H9 (cell line): ENCODE data around the gene SRSF2. TPM values are rescaled to one million over a fixed set of nuclear protein-coding genes. Genes with fewer than 3 reads are reported as not detected.

ENCODE experiments used
- DNase-seq: peaks from one replicate; pipeline ENCODE4 v3.0.0-alpha.2; 2017
- H2AFZ ChIP-seq: one replicate; pipeline ENCODE4 v1.6.1; 2013; ENCODE audit warnings: mild to moderate bottlenecking, low read length, control low read depth, moderate library complexity
- H2AK5ac ChIP-seq: 2 replicates; pipeline ENCODE4 v1.6.1; 2013; ENCODE audit warnings: low read length, control low read depth, mixed read lengths; ENCODE audit not compliant: insufficient read length
- H2BK120ac ChIP-seq: one replicate; pipeline ENCODE4 v1.6.1; 2013; ENCODE audit warnings: low read depth, mild to moderate bottlenecking, low read length, control low read depth, inconsistent platforms; ENCODE audit not compliant: poor library complexity, severe bottlenecking
- H2BK12ac ChIP-seq: 2 replicates; pipeline ENCODE4 v1.6.1; 2013; ENCODE audit warnings: low read length, control low read depth, mixed read lengths, low read depth; ENCODE audit not compliant: insufficient read length
- H2BK15ac ChIP-seq: 2 replicates; pipeline ENCODE4 v1.6.1; 2013; ENCODE audit warnings: low read depth, low read length, control low read depth
- H2BK20ac ChIP-seq: one replicate; pipeline ENCODE4 v1.6.1; 2013; ENCODE audit warnings: low read depth, mild to moderate bottlenecking, low read length, control low read depth, inconsistent platforms; ENCODE audit not compliant: poor library complexity, severe bottlenecking
- H2BK5ac ChIP-seq: 2 replicates; pipeline ENCODE4 v1.6.1; 2013; ENCODE audit warnings: low read length, control low read depth, mixed read lengths; ENCODE audit not compliant: insufficient read length
- H3K14ac ChIP-seq: 2 replicates; pipeline ENCODE4 v1.6.1; 2013; ENCODE audit warnings: low read length, control low read depth; ENCODE audit not compliant: insufficient read depth
- H3K18ac ChIP-seq: 2 replicates; pipeline ENCODE4 v1.6.1; 2013; ENCODE audit warnings: low read depth, mild to moderate bottlenecking, mixed read lengths, low read length, control low read depth; ENCODE audit not compliant: insufficient read length
- H3K23ac ChIP-seq: 2 replicates; pipeline ENCODE4 v1.6.1; 2013; ENCODE audit warnings: low read length, control low read depth, mixed read lengths, low read depth; ENCODE audit not compliant: insufficient read length
- H3K23me2 ChIP-seq: 2 replicates; pipeline ENCODE4 v1.6.1; 2013; ENCODE audit warnings: low read depth, mild to moderate bottlenecking, mixed read lengths, low read length, control low read depth; ENCODE audit not compliant: insufficient read length, poor library complexity, severe bottlenecking
- H3K27ac ChIP-seq: 2 replicates; pipeline ENCODE4 v1.5.1; 2013; ENCODE audit warnings: low read length, control low read depth, mixed read lengths, low read depth; ENCODE audit not compliant: insufficient read length
- H3K27me3 ChIP-seq: 2 replicates; pipeline ENCODE4 v1.6.1; 2013; ENCODE audit warnings: low read length, control low read depth, inconsistent platforms; ENCODE audit not compliant: insufficient read depth
- H3K4ac ChIP-seq: 2 replicates; pipeline ENCODE4 v1.6.1; 2013; ENCODE audit warnings: low read depth, mild to moderate bottlenecking, control low read depth, inconsistent platforms, low read length, moderate library complexity
- H3K4me1 ChIP-seq: 2 replicates; pipeline ENCODE4 v1.6.1; 2013; ENCODE audit warnings: low read length, control low read depth, inconsistent platforms; ENCODE audit not compliant: insufficient read depth
- H3K4me2 ChIP-seq: 2 replicates; pipeline ENCODE4 v1.6.1; 2013; ENCODE audit warnings: low read length, control low read depth, mixed read lengths; ENCODE audit not compliant: insufficient read length, insufficient read depth
- H3K56ac ChIP-seq: 2 replicates; pipeline ENCODE4 v1.6.1; 2013; ENCODE audit warnings: low read depth, mild to moderate bottlenecking, mixed read lengths, low read length, control low read depth; ENCODE audit not compliant: insufficient read length
- H3K79me1 ChIP-seq: 2 replicates; pipeline ENCODE4 v1.6.1; 2013; ENCODE audit warnings: low read depth, mild to moderate bottlenecking, moderate library complexity, low read length, control low read depth, inconsistent platforms; ENCODE audit not compliant: insufficient read depth, poor library complexity, severe bottlenecking
- H3K79me2 ChIP-seq: 2 replicates; pipeline ENCODE4 v1.6.1; 2013; ENCODE audit warnings: low read length, control low read depth, inconsistent platforms; ENCODE audit not compliant: insufficient read depth
- H3K9ac ChIP-seq: 2 replicates; pipeline ENCODE4 v1.6.1; 2013; ENCODE audit warnings: low read length, control low read depth, mixed read lengths; ENCODE audit not compliant: insufficient read length; ENCODE audit errors: extremely low read depth
- H3K9me3 ChIP-seq: one replicate; pipeline ENCODE4 v1.6.1; 2013; ENCODE audit warnings: low read depth, low read length, inconsistent platforms; ENCODE audit not compliant: control insufficient read depth
- H3T11ph ChIP-seq: one replicate; pipeline ENCODE4 v1.6.1; 2013; ENCODE audit warnings: mild to moderate bottlenecking, low read length, control low read depth, inconsistent platforms
- H4K20me1 ChIP-seq: one replicate; pipeline ENCODE4 v1.6.1; 2013; ENCODE audit not compliant: control insufficient read depth, insufficient read length, insufficient read depth
- H4K5ac ChIP-seq: 2 replicates; pipeline ENCODE4 v1.6.1; 2013; ENCODE audit warnings: low read depth, mild to moderate bottlenecking, mixed read lengths, low read length, control low read depth; ENCODE audit not compliant: insufficient read length
- H4K8ac ChIP-seq: replicated peaks from 2 replicates; pipeline ENCODE4 v1.6.1; 2013; ENCODE audit warnings: low read length, control low read depth, mixed read lengths, low read depth; ENCODE audit not compliant: insufficient read length
- H4K91ac ChIP-seq: 2 replicates; pipeline ENCODE4 v1.6.1; 2013; ENCODE audit warnings: low read depth, mild to moderate bottlenecking, moderate library complexity, mixed read lengths, low read length, control low read depth; ENCODE audit not compliant: insufficient read length
- H3K27ac Mint-ChIP-seq, 3 experiments: 2 replicates in 2 of 3; 3 replicates in 1 of 3; pipeline ENCODE4 v1.8.0; 2020 to 2021; ENCODE audit warnings: mixed read lengths in 3 of 3, mild to moderate bottlenecking in 1 of 3, moderate library complexity in 1 of 3
- H3K27me3 Mint-ChIP-seq: 2 replicates; pipeline ENCODE4 v1.8.0; 2021; ENCODE audit warnings: low read depth, mild to moderate bottlenecking, moderate library complexity, mixed read lengths
- H3K36me3 Mint-ChIP-seq, 3 experiments: 2 replicates in 2 of 3; 3 replicates in 1 of 3; pipeline ENCODE4 v1.8.0; 2020 to 2021; ENCODE audit warnings: low read depth in 3 of 3, mixed read lengths in 3 of 3; ENCODE audit not compliant: insufficient read depth in 1 of 3
- H3K4me1 Mint-ChIP-seq, 2 experiments: 2 replicates each; pipeline ENCODE4 v1.8.0; 2020; ENCODE audit warnings: mixed read lengths in 2 of 2
- H3K4me3 Mint-ChIP-seq, 2 experiments: 2 replicates in 1 of 2; 3 replicates in 1 of 2; pipeline ENCODE4 v1.8.0; 2020 to 2021; ENCODE audit warnings: mild to moderate bottlenecking in 2 of 2, mixed read lengths in 2 of 2, moderate library complexity in 1 of 2
- H3K9me3 Mint-ChIP-seq, 2 experiments: 2 replicates in 1 of 2; 3 replicates in 1 of 2; pipeline ENCODE4 v1.8.0; 2020; ENCODE audit warnings: mild to moderate bottlenecking in 2 of 2, mixed read lengths in 2 of 2, moderate library complexity in 1 of 2
- CTCF ChIP-seq: fragments of 200-600 bp; sonication (generic); conservative IDR thresholded peaks from 3 replicates; pipeline ENCODE4 v1.8.0; 2021; ENCODE audit warnings: antibody characterized with exemption, mild to moderate bottlenecking
- WGBS: extraction: QIAGEN DNeasy Blood & Tissue Kit; methylation state at CpG from one replicate; pipeline ENCODE4 v1.1.7; 2013; ENCODE audit warnings: missing lambda C conversion rate, low lambda C conversion rate, mixed read lengths; ENCODE audit not compliant: insufficient read length; ENCODE audit errors: extremely low coverage; 5-methylcytosine and 5-hydroxymethylcytosine counted together
- total RNA-seq: library from RNA; stranded (reverse); gene quantifications from 2 replicates; pipeline ENCODE4 v1.2.1, GENCODE V29; 2021

SRSF2 gene
- total RNA-seq, 1 experiment from 2014 or later: 578 TPM

- Histone ChIP-seq H2BK120ac (no peak overlapping the region), H2BK12ac (no peak overlapping the region), H3K9me3 (no peaks in the 10 kb centered on the region), H3K4me2 (no peak overlapping the region), H2BK15ac (no peak overlapping the region), H3K79me1 (no peaks in the 10 kb centered on the region), H2BK5ac (no peak overlapping the region), H2AFZ (no peak overlapping the region), H3K18ac (no peak overlapping the region), H3K56ac (no peak overlapping the region), H3K23me2 (no peaks in the 10 kb centered on the region), H3K14ac (no peak overlapping the region), H3K4ac (no peak overlapping the region), H2AK5ac (no peak overlapping the region), H3K23ac (no peak overlapping the region), H3K79me2 (no peaks in the 10 kb centered on the region), H3K27ac (no peak overlapping the region), H4K5ac (no peak overlapping the region), H3K9ac (no peak overlapping the region), H3K4me1 (no peaks in the 10 kb centered on the region), H2BK20ac (no peak overlapping the region), H4K8ac (no peak overlapping the region), H4K20me1 (no peaks in the 10 kb centered on the region), H4K91ac (no peak overlapping the region), H3K27me3 (no peaks in the 10 kb centered on the region), H3T11ph (no peak overlapping the region)
- DNase-seq: no peak
- no peak for TF ChIP-seq CTCF
- no peak overlapping the region for H3K4me3 Mint-ChIP-seq
- no peak overlapping the region for H3K27ac Mint-ChIP-seq
- WGBS: no CpG with 5 or more reads among the region's 5 CpGs
- no peaks in the 10 kb centered on the region; a peak in 1 of 5 replicates for H3K9me3 Mint-ChIP-seq
- 0 out of 4 replicates have a peak, but pooled peaks cover 0 to 1% of the 10 kb centered on the region in 2 experiments for H3K4me1 Mint-ChIP-seq
- no peaks in the 10 kb centered on the region for H3K27me3 Mint-ChIP-seq
- peaks cover 16 to 44% (median 25%) of the 10 kb centered on the region in 3 experiments for H3K36me3 Mint-ChIP-seq
These were observed 20.1 kb upstream of the SRSF2 start for GRCh38 chr17:76757256-76757655.
